ENCODE measurements around the gene CIB4.

Gene CIB4

GRCh38 chr2:26621469-26622199 is 19.5 kb downstream of the CIB4 start:
- no peak for DNase-seq (ENCODE audit: low read depth in 2 of 2)

DNA sequence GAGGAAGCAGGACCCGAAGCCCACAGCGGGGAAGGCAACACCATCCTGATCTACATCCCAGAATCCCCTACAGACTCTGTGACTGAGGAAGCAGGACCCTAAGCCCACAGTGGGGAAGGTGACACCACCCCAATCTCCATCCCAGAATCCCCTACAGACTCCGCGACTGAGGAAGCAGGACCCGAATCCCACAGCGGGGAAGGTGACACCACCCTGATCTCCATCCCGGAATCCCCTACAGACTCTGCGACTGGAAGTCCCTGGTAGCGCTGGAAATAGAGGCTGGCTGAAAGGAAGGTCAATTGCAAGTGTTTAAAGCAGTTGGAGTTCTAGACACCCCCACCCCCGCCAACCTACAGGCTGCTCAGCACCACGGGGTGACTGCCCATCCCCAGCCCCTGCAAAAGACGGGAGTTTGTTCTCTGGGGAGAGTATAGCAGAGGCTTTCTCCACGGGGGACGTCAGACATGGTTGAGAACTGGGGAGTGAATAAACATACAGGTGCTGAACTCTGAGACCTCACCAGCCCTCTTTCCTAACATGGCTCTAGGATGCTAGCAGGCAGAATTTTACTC is 21.0 kb downstream of the CIB4 start:
- DNase-seq (ENCODE audit: low read depth in 2 of 2): no peak

DNA sequence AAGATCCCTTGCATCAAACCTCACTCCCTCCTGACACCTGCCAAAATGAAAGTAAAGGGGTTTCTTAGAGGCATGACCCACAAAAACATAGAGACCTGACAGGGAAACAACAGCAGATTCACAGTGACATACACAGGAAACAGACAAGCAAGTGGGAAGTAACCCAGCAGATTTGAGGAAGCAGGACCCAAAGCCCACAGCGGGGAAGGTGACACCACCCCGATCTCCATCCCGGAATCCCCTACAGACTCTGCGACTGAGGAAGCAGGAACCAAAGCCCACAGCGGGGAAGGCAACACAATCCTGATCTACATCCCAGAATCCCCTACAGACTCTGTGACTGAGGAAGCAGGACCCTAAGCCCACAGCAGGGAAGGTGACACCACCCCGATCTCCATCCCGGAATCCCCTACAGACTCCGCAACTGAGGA is 21.6 kb downstream of the CIB4 start:
- no peak for DNase-seq (ENCODE audit: low read depth in 2 of 2)

DNA sequence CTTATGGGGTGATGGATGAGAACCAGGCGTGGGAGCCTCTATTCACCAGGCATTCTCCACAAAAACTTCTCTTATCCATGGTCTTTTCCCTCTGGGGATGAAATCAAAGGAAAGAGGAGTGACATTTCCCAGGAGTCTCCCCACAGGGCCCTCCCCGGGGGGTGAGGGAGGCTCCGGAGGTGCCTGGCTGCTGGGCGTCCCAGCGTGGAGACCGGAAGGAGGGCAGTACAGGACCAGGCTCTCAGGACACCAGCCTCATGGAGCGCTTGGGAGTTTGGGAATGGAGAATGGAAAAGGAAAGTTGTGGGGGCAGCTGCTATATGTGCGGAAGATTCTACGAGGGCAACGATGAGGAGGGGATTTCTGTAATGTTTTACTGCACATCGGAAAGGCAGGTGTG is 22.1 kb downstream of the CIB4 start:
- DNase-seq (ENCODE audit: low read depth in 2 of 2): no peak

DNA sequence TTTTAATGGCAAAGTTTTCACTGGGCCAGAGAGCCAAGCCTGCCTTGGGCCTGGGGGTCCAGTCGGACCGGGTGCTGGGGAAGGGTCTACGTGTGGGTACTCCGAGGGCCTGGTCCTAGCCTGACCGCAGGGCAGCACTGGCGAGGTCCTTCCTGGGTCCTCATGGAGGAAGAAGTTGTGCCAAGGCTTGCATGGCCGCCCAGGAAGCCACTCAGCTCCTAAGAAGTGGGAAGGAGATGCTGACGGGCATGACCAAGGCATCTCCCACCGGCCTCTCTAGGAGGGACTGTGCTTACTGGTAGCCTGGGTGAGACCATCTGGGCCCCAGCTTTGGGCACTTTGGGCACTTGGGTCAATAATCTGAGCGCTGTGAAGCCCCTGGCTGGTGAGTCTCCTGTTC is 22.6 kb downstream of the CIB4 start:
- no peak for DNase-seq (ENCODE audit: low read depth in 2 of 2)

DNA sequence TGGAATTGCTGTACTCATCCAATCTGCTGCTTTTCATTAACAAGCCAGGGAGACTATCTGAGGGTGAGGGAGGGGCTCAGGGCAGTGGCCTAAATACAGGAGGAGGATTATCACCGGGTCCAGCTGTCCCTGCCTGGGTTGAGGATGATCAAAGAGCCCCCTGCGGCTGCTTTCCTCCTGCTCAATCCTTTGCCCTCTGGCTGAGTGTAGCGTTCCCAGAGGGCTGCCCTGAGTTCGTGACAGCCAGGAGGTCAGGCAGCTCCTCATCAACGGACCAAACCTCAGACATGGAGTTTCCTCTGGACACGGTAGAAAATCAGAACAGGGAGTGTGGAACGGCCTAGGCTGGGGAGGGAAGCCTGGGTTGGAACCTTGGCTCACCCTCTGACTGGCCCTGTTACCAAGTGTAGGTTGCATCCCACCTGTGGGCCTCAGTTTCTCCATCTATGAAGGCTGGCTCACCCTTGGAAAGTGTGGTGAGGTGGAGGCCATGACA is 23.5 kb downstream of the CIB4 start:
- no peak for DNase-seq (ENCODE audit: low read depth in 2 of 2)

DNA sequence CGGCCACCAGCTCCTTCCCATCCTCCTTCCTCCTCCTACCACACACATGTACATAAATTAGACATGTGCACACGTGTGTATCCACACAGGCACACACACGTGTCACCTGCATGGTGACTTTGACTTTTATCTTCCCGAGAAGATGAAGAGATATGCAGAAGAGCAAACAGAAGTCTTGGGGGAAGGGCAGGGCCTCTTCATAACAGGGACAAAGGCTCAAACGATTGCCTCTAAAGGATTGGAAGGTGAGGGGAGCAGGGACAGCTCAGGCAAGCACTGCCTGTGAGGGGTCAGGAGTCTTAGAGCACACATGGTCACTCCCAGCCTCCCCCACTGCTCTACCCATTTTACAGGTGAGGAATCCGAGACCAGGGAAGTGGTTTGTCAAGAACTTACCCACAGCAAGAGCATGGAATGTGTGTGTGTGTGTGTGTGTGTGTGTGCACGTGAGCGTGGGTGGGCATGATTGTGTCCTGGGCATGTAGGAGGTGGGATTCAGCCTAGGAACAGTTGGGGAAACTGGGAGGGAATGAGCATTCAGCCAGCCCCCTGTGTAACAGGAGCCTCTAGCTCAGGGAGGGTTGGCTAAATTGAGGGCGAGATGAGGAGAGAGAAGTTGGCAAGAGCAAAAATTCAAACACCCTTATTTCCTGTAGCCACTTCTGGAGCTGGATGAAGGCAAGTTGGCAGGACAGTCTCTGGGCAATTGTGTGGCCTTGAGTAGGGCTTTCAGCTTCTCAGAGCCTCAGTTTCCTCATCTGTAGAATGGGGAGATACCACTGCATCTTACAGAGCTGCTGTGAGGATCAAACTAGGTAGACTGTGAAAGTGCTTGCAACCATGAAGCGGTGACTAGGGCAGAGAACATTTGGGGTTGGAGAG is 24.2 kb downstream of the CIB4 start:
- no peak for DNase-seq (ENCODE audit: low read depth in 2 of 2)

GRCh38 chr2:26615860-26616705 is 25.1 kb downstream of the CIB4 start:
- no peak for DNase-seq (ENCODE audit: low read depth in 2 of 2)

DNA sequence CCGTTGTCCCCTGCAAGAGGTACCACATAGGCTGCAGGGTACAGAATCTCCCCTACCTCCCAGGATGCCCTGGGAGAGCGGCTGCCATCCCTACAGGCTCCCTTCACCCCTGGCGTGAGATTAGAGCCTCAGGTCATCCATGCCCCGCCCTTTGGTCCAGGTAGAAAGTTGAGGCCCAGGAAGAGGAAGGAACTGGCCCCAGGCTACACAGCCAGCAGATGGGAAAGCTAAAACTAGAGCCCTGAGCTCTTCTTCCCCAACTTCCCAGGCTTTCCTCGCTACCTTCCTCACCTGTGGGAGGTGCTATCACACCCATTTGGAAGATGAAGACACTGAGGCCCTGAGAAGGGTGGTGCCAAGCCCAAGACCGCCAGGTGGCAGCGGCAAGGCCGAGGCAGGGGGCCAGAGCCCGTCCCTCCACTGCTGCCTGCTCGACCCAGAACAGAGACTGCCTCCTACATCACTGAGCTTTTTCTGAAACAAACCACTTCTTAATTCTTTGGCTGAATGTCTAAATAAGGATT is 25.8 kb downstream of the CIB4 start:
- no peak for DNase-seq (ENCODE audit: low read depth in 2 of 2)

DNA sequence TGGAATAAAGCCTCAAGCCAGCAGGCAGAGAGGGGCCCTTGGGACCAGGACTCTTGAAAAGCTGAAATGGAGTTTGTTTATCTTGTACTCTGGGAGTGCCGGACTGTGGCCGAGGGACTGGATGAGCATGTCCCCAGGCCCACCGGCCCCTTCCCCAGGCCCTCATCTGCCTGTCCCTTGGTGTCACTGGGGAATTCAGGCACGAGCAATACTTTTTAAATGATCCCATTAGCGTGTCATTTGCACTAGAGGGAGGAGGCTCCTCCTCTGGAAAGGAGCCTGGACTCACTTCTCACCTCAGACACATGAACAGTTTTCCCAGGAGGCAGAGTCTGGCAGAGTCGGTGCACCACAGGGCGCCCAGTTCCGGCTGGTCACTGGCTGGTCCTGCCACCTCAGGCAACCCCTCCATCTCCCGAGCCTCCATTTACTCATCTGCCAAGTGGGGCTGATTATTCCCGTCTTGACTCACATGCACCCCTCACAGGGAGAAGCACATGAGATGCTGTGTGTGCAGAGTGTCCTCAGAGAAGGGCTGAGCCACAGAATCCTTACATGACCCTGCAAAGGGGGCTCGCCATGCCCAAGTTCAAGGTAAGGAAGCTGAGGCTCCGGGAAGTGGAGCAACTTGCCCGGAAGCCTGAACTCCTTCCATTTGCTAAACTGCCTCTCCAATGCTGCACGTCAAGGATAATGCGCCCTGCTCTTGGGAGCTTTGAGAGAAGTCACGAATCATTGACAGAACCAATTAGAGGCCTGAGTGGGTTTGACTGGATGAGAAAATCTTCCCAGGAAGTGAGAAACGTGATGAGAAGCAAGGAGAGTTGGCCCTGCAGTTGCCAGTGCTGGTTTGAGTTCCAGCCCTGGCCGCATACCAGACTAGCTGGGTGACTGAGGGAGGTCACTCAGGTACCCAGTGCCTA is 26.7 kb downstream of the CIB4 start:
- DNase-seq (ENCODE audit: low read depth in 2 of 2): no peak

DNA sequence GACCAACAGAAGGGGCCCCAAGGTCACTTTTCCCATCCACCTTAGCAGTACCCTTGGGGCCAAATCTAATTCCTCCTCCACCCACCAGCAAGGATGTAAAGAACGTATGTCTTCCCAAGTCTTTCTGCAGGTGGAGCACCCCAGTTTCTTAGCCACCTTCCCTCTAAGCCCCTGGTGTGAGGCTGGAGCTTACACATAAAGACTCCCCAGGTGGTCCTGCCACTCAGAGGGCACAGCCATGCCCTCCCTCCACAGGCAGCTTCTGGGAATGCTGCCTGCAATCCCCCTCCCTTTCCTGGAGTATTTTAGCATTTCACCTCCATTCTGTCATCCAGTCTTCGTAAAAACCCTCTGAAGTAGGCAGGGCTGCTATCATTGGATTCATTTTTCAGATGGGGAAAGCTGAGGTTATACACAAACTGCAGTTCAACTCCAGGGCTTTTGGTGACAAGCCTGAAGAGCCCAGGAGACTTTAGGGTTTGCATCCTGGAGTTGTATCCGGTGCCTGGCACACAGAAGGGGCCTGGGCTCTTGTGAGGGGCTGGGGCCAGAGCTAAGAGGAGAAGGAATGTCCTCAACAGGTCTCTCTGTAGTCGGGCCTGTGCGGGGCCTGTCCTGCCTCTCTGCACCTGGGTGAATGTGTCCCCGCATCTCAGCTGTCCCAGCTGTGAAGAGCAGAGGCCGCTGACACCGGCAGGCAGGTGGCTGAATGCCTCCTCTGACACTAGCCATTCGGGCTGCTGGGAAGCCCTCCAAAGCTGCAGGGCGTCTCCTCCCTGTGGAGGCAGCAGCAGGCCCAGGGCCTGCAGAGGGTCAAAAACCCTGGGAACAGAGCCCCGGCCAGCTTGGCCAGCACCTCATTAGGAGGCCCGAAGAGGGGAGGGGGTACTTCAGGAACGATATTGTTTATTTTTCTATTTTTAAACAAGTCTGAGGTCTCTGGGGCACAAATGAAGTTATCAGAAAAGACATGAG is 27.6 kb downstream of the CIB4 start:
- no peak for DNase-seq (ENCODE audit: low read depth in 2 of 2)

- no peak for DNase-seq (ENCODE audit: low read depth in 2 of 2)
These were observed 28.5 kb downstream of the CIB4 start for GRCh38 chr2:26612522-26613240.

DNA sequence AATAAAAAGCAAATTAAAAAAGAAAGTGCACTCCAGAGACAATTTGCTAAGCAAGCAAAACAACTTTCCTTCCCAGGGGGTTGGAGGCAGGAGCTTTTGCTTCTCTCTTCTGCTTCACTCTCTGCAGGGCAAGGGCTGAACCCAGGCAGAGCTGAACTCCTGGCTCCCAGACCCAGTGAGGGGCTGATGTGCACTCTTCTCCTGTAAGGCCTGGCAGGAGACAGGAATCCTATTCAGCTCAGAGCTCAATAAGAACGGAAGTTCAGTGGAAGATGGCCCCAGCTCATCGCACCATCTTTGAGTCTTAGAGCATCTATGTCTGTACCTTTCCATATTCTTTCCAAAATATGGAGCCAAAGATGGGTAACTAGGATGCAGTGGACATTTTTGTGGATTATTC is 29.1 kb downstream of the CIB4 start:
- no peak for DNase-seq (ENCODE audit: low read depth in 2 of 2)

- no peak for DNase-seq (ENCODE audit: low read depth in 2 of 2)
These were observed 30.4 kb downstream of the CIB4 start for GRCh38 chr2:26610504-26611335.

DNA sequence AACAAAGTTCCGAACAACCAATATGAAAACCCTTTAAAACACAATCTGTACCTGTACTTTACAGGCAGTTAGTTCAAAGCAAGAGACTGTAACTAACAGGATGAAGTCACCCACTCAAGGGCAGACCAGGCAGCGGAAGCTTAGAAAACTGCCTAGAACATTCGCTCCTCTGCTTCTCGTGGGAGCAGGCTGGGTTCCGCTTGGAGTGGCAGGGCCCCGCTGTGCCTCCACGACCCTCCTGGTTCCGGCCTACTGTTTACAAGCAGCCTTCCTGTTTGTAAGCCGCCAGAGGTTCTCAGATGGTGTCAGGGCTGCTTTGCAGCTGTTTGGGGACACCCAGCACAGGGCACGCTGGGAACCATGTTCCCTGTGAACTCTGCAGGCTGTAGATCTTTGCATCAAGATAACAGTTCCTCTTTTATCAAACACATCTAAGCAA is 31.3 kb downstream of the CIB4 start:
- no peak for DNase-seq (ENCODE audit: low read depth in 2 of 2)

- no peak for DNase-seq (ENCODE audit: low read depth in 2 of 2)
These were observed 31.9 kb downstream of the CIB4 start for GRCh38 chr2:26609205-26609631.

DNA sequence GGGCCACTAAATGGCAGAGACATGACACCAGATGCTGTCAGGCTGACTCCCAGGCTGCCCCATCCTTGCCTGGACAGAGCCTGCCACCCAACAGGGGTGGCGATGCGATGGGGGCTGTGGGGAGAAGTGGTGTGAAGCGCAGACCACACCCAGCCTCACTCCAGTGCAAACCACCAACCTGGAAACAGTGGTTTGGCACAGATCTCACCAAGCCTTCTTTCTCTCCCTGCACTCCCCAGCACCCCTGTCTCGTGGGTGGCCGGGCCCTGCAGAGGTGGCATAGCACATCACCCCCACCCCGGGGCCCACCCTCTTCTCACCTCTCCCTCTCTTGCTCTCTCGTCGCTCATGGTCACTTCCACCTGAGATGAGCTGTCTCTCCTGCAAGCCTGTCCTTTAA is 32.6 kb downstream of the CIB4 start:
- DNase-seq (ENCODE audit: low read depth in 2 of 2): no peak

All from stimulated activated CD4-positive, alpha-beta T cell treated with anti-CD3 and anti-CD28 coated beads, Interleukin-4, amount 100 ng/mL, for 48 hours (primary cell).